ENCODE data around the gene SSTR4.

SSTR4 gene

GRCh38 chr20:23068283-23068682, 33.2 kb downstream of the SSTR4 start:
- DNase-seq: no peak

- no peak for DNase-seq
Observed at GRCh38 chr20:23069108-23069507, 34.0 kb downstream of the SSTR4 start.

- DNase-seq: no peak
Observed at GRCh38 chr20:23071398-23071797, 36.3 kb downstream of the SSTR4 start.

- DNase-seq: no peak
Observed at GRCh38 chr20:23071996-23072395, 36.9 kb downstream of the SSTR4 start.

GRCh38 chr20:23072892-23073586, 37.9 kb downstream of the SSTR4 start:
- DNase-seq: no peak

- no peak for DNase-seq
Observed at GRCh38 chr20:23074052-23074451, 38.9 kb downstream of the SSTR4 start.

GRCh38 chr20:23077277-23077676, 42.2 kb downstream of the SSTR4 start:
- DNase-seq: no peak

- no peak for DNase-seq
Observed at GRCh38 chr20:23078351-23079015, 43.4 kb downstream of the SSTR4 start.

GRCh38 chr20:23079016-23079351, 43.9 kb downstream of the SSTR4 start:
- no peak for DNase-seq

GRCh38 chr20:23079926-23080325, 44.8 kb downstream of the SSTR4 start:
- DNase-seq: no peak

- DNase-seq: no peak
Observed at GRCh38 chr20:23080521-23080920, 45.4 kb downstream of the SSTR4 start.

GRCh38 chr20:23081263-23081819, 46.2 kb downstream of the SSTR4 start:
- DNase-seq: no peak

GRCh38 chr20:23082846-23083552, 47.9 kb downstream of the SSTR4 start:
- no peak for DNase-seq

GRCh38 chr20:23083553-23084220, 48.6 kb downstream of the SSTR4 start:
- no peak for DNase-seq

GRCh38 chr20:23084282-23084844, 49.3 kb downstream of the SSTR4 start:
- DNase-seq: no peak

- no peak for DNase-seq
Observed at GRCh38 chr20:23084845-23085365, 49.8 kb downstream of the SSTR4 start.

GRCh38 chr20:23085436-23086055, 50.4 kb downstream of the SSTR4 start:
- peak; percentile 70 to 84 for DNase-seq

- DNase-seq: peak; percentile 86 to 90
Observed at GRCh38 chr20:23086056-23086566, 51.0 kb downstream of the SSTR4 start, which contains the start of gene CD93. TSS of gene CD93 (minus strand) at chr20:23086324. CDS start at chr20:23086192, 132 bp downstream.

- DNase-seq: no peak
Observed at GRCh38 chr20:23086931-23087411, 51.9 kb downstream of the SSTR4 start.

GRCh38 chr20:23087587-23088251, 52.6 kb downstream of the SSTR4 start:
- DNase-seq: no peak

Measured in Kasumi-1 (cell line).